K562 (cell line): ENCODE measurements around the gene SAT1. TPM values are rescaled to one million over a fixed set of nuclear protein-coding genes. Genes with fewer than 3 reads are reported as not detected.
A peak's percentile ranks its signal among the peaks of the same experiment; 100 is the strongest.

Experiments used
- ARID1B ChIP-seq: fragments of 450-650 bp; IDR thresholded peaks from 2 replicates; pipeline ENCODE4 v1.6.1; 2016; ENCODE audit warnings: antibody characterized with exemption, mild to moderate bottlenecking, inconsistent platforms
- ASH1L ChIP-seq: fragments of 450-650 bp; IDR thresholded peaks from 2 replicates; pipeline ENCODE4 v1.6.1; 2018; ENCODE audit warnings: borderline replicate concordance, mild to moderate bottlenecking, low read depth; ENCODE audit not compliant: partially characterized antibody
- CHD1 ChIP-seq: fragments of 200-600 bp; sonication (generic); IDR thresholded peaks from one replicate; pipeline ENCODE4 v1.6.1; 2012; ENCODE audit warnings: mild to moderate bottlenecking, moderate library complexity, low read length, inconsistent platforms
- CREB1 ChIP-seq, 2 experiments: sonication (generic) in 1 of 2; formaldehyde crosslinking in 1 of 2; IDR thresholded peaks; 2 replicates each; pipeline versions ENCODE4 v1.6.1 to v1.8.0; 2012 to 2022; ENCODE audit warnings: inconsistent platforms in 1 of 2, mild to moderate bottlenecking in 1 of 2, missing genetic modification reagents in 1 of 2, moderate library complexity in 1 of 2
- ESRRA ChIP-seq: fragments of 450-650 bp; IDR thresholded peaks from 2 replicates; pipeline ENCODE4 v1.6.1; 2014; ENCODE audit warnings: low read depth, mild to moderate bottlenecking, moderate library complexity, borderline replicate concordance
- ETS1 ChIP-seq: conservative IDR thresholded peaks from 2 replicates; pipeline ENCODE4 v1.6.1; 2011; ENCODE audit warnings: low read depth, mild to moderate bottlenecking, low read length; ENCODE audit not compliant: control insufficient read depth
- GTF2A2 ChIP-seq: IDR thresholded peaks from 2 replicates; pipeline ENCODE4 v1.6.1; 2016; ENCODE audit warnings: mild to moderate bottlenecking, missing genetic modification characterization, missing compliant biosample characterization
- HLTF ChIP-seq: fragments of 450-650 bp; IDR thresholded peaks from 2 replicates; pipeline ENCODE4 v1.6.1; 2016
- HNRNPK ChIP-seq: fragments of 200-400 bp; formaldehyde crosslinking; IDR thresholded peaks from one replicate; pipeline ENCODE4 v1.6.1; 2018; ENCODE audit warnings: mild to moderate bottlenecking, low read depth, low read length; ENCODE audit not compliant: poor library complexity, severe bottlenecking
- MBD2 ChIP-seq: sonication (generic); IDR thresholded peaks from 2 replicates; pipeline ENCODE4 v1.6.1; 2016; ENCODE audit warnings: low read depth, borderline replicate concordance
- MCM7 ChIP-seq, 2 experiments: fragments of 450-650 bp; IDR thresholded peaks; 2 replicates each; pipeline ENCODE4 v1.6.1; 2016 to 2018
- PHB ChIP-seq: fragments of 250-450 bp; sonication (Bioruptor Pico); IDR thresholded peaks from 2 replicates; pipeline ENCODE4 v1.5.0; 2021
- POLR2B ChIP-seq: fragments of 450-650 bp; IDR thresholded peaks from 2 replicates; pipeline ENCODE4 v1.6.1; 2018; ENCODE audit warnings: low read depth; ENCODE audit not compliant: partially characterized antibody
- RB1 ChIP-seq: fragments of 450-650 bp; IDR thresholded peaks from 2 replicates; pipeline ENCODE4 v1.6.1; 2017; ENCODE audit warnings: low read depth, mild to moderate bottlenecking
- SPI1 ChIP-seq: IDR thresholded peaks from 2 replicates; pipeline ENCODE4 v1.6.1; 2011; ENCODE audit warnings: low read depth, low read length, control low read depth, borderline replicate concordance
- TBP ChIP-seq: optimal IDR thresholded peaks from 2 replicates; pipeline ENCODE3; 2011; ENCODE audit warnings: low read depth, low read length, improper control_type of control experiment
- TCF3 ChIP-seq: sonication (generic); formaldehyde crosslinking; IDR thresholded peaks from 2 replicates; pipeline ENCODE4 v1.4.0; 2020; ENCODE audit warnings: mild to moderate bottlenecking, missing genetic modification reagents
- THRB ChIP-seq: fragments of 450-650 bp; formaldehyde crosslinking; conservative IDR thresholded peaks from 2 replicates; pipeline ENCODE4 v1.4.0; 2022; ENCODE audit warnings: mild to moderate bottlenecking, missing genetic modification characterization
- USF1 ChIP-seq: sonication (generic); formaldehyde crosslinking; IDR thresholded peaks from 2 replicates; pipeline ENCODE4 v1.9.0; 2022; ENCODE audit warnings: mild to moderate bottlenecking, missing genetic modification reagents
- ZFP30 ChIP-seq: fragments of 250-450 bp; sonication (Bioruptor Pico); IDR thresholded peaks from 2 replicates; pipeline ENCODE4 v1.8.0; 2022; ENCODE audit warnings: moderate library complexity, mild to moderate bottlenecking, inconsistent platforms, borderline replicate concordance
- ZNF23 ChIP-seq: fragments of 250-450 bp; sonication (Bioruptor Pico); IDR thresholded peaks from 2 replicates; pipeline ENCODE4 v1.4.0; 2020; ENCODE audit warnings: mild to moderate bottlenecking
- ZNF232 ChIP-seq: sonication (generic); formaldehyde crosslinking; IDR thresholded peaks from 2 replicates; pipeline ENCODE4 v1.8.0; 2022; ENCODE audit warnings: mild to moderate bottlenecking, missing genetic modification reagents
- ZNF316 ChIP-seq: fragments of 450-650 bp; IDR thresholded peaks from 2 replicates; pipeline ENCODE4 v1.6.1; 2016
- ZNF589 ChIP-seq: fragments of 200-800 bp; sonication (Bioruptor generic); IDR thresholded peaks from 2 replicates; pipeline ENCODE4 v1.6.1; 2016; ENCODE audit warnings: low read depth, missing genetic modification characterization, missing compliant biosample characterization
- ZNF717 ChIP-seq: fragments of 250-450 bp; sonication (Bioruptor Pico); IDR thresholded peaks from 2 replicates; pipeline ENCODE4 v1.5.0; 2021
- polyA plus RNA-seq, 8 experiments: library from polyadenylated mRNA; depleted of rRNA in 4 of 8; stranded (reverse) in 5 of 8; unstranded in 3 of 8; fragments of >200 nt; fragmentation: Nextera tagmentation in 2 of 8; fragmentation: Illumina TruSeq in 1 of 8; extraction: Ambion mirVana in 2 of 8; extraction: Trizol in 1 of 8; gene quantifications; 2 replicates each; pipeline versions ENCODE4 v1.2.1 to v1.2.3, GENCODE V29; 2011 to 2014; ENCODE audit warnings: inconsistent platforms in 1 of 8, missing spikeins in 1 of 8
- total RNA-seq, 7 experiments: library from RNA; depleted of rRNA in 6 of 7; stranded (reverse); fragments of >200 nt in 6 of 7; fragmentation: Illumina TruSeq in 2 of 7; extraction: Trizol in 2 of 7; gene quantifications; 2 replicates each; pipeline versions ENCODE4 v1.2.1 to v1.2.3, GENCODE V29; 2011 to 2021; ENCODE audit warnings: low replicate concordance in 1 of 7

SAT1 gene
- total and polyA plus RNA-seq, 9 of the 15 experiments (the other 6 are each of a cell fraction or from before 2014, with no cell fraction given) = 47.4 to 194 (median 74.1) TPM

GRCh38 chrX:23782863-23783588 lies at the start of gene SAT1 (continued):
- TF ChIP-seq POLR2B = peak; percentile 99
- TF ChIP-seq SPI1 = 0 out of 2 replicates have a peak, but pooled peaks have one; percentile 46
- TF ChIP-seq ESRRA = peak; percentile 64; the same call in 1 of the 2 replicates
- TF ChIP-seq MBD2 = peak; percentile 85
- TF ChIP-seq TBP = peak; percentile 98
- no peak for TF ChIP-seq ZNF23
- TF ChIP-seq RB1 = peak; percentile 68
- TF ChIP-seq ZNF589 = peak; percentile 55; the same call in 1 of the 2 replicates
- peak; percentile 70 for TF ChIP-seq CHD1
- no peak for TF ChIP-seq MCM7 (IDR thresholded peaks at IDR 0.05)
- no peak for TF ChIP-seq ZNF316
- no peak for TF ChIP-seq ZNF232 (CRISPR knock-in tag)
- peak; percentile 87 for TF ChIP-seq GTF2A2 (tag)
- TF ChIP-seq ASH1L = no peak
- peak; percentile 84 for TF ChIP-seq CREB1 (IDR thresholded peaks at IDR 0.05)
- peak; percentile 76 for TF ChIP-seq CREB1 (CRISPR knock-in tag; IDR thresholded peaks at IDR 0.05)
- 0 out of 2 replicates have a peak, but pooled peaks have one; percentile 30 for TF ChIP-seq USF1 (CRISPR knock-in tag)
- no peak for TF ChIP-seq ZFP30
- TF ChIP-seq THRB (CRISPR knock-in tag) = 0 out of 2 replicates have a peak, but pooled peaks have one; percentile 63
- TF ChIP-seq PHB = no peak
- TF ChIP-seq ZNF717 (CRISPR knock-in tag) = no peak
- no peak for TF ChIP-seq HNRNPK
- 0 out of 2 replicates have a peak, but pooled peaks have one; percentile 51 for TF ChIP-seq HLTF
- TF ChIP-seq ETS1 = 0 out of 2 replicates have a peak, but pooled peaks have one; percentile 46
- TF ChIP-seq TCF3 (CRISPR knock-in tag) = no peak
- TF ChIP-seq ARID1B = 0 out of 2 replicates have a peak, but pooled peaks have one; percentile 19
